ENCODE measurements around the gene IGF2BP1.
"Not testable (repeated sequence)": the region's sequence is repeated elsewhere in the genome, so short reads cannot be mapped to it uniquely, and the experiment has no call there.

Gene IGF2BP1

DNA sequence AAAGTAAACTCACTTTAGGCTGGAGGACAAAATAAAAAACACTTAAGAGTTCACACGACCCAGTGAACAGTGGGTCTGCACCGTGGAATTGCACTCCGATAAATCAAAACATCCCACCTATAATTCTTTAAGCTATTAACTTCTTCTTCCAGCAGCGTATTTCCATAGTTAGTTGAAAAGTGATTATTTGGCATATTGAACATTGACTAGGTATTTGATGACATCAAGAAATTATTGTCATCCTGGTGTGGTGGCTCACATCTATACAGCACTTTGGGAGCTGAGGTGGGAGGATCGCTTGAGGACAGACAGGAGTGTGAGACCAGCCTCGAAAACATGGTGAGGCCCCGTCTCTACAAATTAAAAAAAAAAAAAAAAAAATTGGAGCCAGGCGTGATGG lies 23.4 kb downstream of the IGF2BP1 start:
- no peak for DNase-seq

DNA sequence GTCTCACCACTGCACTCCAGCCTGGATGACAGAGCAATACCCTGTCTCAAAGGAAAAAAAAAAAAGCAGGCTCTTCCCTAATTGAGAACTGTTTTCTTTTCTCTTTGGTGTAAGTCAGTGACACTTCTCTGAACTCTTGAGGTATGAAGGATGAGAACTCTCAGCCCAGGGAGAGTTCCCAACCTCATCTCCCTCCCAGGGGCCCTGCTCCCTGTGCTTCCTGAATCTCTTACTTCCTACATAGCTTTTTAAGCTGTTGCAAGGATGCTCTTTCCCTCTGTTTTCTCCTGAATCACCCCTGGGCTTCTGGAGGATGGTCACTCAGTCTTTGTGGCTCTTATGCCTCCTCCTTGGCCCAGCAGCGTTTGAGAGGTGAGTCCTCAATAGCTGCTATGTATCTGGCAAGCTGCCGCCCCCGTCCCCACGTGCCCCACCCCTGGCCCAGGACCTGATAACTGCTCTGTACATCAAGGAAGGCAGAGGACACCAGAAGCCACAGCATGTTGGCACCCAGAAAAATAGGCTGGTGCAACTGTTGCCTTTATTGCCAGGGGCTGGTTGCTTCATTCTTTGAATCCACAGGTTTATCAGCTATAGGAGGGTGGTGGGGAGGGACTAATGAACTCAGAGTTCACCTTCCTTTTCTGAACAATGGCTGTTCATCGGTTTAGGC lies 24.0 kb downstream of the IGF2BP1 start:
- no peak for DNase-seq

DNA sequence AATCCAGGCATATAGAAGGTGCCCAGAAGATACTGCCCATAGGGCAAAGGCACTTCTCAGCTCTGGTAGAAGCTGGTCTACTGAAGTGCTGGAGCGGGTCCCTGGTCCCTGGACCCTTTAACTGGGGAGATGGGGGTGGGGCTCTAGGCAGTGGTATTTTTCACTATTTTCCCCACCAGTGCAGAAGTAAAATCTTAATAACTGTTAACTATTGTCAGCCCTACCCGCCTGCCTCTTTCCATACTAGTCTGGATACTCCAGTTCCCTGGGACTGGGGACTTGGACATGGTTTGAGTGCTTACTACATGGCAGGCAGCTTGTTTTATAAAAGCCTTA lies 24.6 kb downstream of the IGF2BP1 start:
- no peak for DNase-seq

DNA sequence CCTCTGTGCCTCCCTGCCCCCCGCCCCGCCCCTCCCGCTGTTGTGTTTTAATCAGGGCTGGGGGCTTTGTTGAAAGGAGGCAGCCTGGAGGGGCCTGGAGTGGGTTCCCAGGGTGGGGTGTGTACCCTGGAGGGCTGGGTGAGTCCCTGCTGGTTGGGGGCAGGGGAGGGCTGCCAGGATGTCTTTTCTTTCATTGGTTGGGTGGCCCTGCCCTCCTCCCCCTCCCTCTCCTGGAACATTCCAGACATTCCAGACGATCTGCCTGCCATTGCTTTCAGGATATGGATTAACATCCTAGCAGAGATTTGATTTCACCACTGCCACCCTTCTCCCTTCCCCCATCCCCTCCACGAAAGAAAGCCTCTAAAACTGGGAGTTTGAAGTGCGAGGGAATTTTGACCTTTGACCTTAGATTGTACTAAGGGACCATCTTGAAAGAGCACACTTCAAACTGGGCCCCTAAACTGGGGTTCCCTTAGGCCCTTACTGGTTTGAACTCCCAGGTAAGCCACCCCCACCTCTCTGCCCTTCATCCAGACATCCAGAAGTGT lies 25.3 kb downstream of the IGF2BP1 start:
- no peak for DNase-seq

DNA sequence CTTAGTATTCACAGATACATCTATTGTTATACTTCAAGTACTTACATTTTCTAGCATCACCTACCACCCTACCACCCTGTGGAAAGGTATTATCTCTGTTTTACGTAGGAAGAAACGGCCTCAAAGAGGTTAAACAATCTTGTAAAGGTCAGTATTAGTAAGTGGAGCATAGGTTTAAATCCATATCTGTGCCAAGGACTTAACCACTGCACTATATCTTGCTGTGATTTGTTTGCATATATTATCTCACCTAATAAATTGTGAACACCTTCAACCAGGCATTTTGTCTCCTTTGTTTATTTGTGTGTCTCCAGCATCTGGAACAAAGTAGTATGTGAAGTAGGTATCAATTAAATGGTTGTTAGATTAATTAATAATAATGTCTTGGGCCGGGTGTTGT lies 27.3 kb downstream of the IGF2BP1 start:
- no peak for DNase-seq

DNA sequence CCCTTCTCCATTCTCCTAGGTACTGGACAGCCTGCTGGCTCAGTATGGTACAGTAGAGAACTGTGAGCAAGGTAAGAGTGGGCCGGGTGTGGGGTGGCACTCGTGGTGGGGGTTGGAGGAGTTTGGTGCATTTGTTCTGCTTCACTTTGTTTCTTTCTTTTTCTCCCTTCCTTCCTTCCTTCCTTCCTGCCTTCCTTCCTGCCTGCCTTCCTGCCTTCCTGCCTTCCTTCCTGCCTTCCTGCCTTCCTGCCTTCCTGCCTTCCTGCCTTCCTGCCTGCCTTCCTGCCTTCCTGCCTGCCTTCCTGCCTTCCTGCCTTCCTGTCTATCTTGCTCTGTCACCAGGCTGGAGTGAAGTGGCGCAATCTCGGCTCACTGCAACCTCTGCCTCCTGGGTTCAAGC lies 29.3 kb downstream of the IGF2BP1 start:
- not testable (repeated sequence) for DNase-seq

DNA sequence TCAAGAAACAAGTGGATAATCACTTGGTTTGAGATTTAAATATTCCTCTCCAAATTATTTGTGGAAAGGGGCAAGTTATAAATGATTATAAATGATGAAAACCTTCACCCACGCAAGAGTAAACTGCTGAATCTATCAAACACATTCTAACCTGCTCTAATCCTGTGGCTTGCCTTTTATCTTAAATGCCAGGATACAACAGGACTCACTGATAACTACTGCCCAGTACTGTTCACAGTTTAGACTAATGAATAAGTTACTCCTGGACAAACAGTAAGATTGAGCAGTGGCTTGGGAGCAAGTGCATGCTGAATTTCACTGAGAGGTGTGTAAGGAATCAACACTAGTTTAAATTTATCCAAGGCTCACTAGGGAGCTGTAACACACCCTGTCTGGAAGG lies 31.1 kb downstream of the IGF2BP1 start:
- no peak for DNase-seq

DNA sequence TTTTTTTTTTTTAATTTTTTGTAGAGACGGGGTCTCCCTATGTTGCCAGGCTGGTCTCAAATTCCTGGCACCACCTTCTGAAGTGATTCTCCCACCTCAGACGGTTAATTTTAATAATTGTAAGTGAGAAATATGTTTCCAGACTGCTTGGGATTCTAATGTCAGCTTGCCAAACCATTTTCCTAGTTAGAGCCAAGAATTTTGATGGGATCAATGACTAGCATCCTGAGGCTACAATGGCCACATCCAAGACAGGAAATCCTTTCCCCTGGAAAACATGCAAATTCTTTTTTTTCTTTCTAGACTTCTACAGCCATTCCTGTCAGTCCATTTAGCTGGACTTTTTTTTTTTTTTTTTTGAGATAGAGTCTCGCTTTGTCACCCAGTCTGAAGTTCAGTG lies 32.6 kb downstream of the IGF2BP1 start:
- DNase-seq = no peak

DNA sequence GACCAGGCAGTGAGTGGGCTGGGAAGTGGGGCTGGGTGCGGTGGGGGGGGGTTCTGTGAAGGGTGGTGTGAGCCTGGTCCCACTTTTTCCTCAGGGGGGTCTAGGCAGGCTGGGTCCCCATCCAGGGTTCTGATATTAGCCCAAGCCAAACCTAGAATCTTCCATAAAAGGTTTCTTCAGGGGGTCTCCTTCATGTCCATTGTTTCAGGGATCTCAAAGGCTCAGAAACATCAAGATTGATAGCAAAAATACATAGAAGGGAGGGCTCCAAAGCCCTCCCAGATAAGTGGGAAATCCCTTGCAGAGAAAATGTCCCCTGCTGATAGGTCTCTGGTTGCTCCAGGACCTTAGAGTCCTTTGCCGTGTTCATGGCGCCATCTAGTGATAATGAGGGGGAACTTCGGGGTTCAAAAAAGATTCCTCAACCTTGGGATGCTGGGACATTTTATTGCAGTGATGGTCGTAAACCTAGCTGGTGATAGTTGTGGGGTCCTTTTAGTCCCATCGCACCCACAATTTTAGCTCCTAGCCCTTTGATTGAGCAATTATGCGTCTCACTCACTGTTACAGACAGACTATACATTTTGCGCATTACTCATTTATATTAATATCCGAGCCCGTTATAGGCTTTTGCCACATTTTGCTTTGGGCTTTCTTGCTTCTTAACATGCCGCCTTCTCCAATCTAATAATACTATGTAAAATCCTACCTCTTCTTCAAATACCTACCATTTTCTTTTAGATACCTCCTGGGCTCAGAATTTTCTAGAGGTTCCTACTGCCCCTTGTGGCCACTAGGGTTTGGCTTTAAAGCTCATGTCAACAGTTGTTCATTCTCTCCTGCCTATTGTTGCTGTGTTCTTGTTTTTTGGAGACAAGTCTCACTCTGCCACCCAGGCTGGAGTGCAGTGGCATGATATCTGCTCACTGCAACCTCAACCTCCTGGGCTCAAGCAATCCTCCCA lies 35.1 kb downstream of the IGF2BP1 start:
- DNase-seq = no peak

DNA sequence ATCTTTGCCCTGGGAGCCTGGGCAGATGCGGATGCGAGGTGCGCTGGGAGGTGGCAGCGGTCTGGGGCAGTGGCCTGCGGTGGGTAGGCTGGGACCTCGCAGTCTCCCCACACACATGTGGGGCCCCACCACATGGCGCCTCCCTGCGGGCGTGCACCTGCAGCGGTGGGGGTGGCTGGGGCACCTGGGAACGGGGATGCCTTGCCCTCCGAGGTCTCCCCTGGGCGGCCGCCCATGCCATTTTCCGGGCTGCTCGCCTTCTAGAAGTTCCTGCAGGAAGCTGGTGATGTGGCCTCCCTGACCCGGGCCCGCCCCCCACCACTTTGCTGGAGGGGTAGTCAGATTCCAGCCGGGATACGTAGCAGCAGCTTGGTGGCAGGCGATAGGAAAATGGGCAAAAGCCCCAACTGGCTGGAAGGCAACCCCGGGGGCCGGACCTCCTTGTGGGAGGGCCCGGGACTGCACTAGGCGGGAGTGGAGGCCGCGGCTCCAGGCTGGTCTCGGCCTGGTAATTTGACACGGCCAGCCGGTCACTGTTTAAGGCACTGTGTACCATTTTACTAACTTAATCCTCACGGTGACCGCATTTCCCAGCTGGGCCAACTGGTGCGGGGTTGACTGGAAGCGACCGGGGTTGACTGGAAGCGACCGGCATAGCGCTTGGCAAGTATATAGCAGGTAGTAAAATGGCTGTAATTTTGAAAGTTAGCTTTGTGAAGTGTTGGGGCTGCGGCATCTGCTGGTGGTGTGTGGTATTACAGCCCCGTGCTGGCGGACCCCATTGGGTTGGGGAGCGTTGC lies 38.5 kb downstream of the IGF2BP1 start:
- no peak for DNase-seq

DNA sequence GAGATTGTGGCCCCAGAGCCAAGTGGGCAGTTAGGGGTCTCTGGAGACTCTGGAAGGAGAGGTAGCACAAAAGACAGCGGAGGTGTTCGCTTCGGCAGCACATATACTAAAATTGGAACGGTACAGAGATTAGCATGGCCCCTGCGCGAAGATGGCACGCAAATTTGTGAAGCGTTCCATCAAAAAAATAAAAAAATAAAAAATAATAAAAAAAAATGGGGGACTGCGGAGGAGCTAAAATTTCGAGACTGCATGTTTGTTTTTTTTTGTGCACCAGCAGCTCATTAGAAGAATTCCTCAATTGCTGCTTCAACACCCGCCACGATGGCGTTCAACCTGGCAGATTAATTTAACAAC lies 39.1 kb downstream of the IGF2BP1 start:
- no peak for DNase-seq

DNA sequence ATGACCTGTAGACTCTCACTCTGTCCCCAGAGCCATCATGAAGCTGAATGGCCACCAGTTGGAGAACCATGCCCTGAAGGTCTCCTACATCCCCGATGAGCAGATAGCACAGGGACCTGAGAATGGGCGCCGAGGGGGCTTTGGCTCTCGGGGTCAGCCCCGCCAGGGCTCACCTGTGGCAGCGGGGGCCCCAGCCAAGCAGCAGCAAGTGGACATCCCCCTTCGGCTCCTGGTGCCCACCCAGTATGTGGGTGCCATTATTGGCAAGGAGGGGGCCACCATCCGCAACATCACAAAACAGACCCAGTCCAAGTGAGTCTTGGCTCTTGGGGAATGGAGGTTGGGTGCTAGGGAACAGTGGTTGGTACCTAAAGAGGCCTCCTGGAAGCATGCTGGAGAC lies 41.0 kb downstream of the IGF2BP1 start:
- DNase-seq = no peak

DNA sequence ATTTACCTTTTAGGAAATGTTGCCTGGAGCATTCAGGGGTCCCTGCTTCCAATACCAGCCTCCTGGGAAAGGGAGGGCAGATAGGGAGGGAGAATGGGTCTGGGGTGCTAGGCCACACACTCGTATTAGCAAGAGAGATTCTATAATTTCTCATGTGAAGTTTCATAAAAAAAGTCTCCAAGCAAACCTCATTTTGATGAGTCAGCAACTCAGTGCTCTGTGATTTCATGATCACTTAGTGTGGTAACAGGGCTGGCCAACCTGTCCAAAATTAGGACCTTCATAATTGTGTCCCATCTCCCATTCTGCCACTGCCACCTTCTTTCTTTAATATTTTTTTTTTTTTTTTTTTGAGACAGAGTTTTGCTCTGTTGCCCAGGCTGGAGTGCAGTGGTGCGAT lies 41.4 kb downstream of the IGF2BP1 start:
- no peak for DNase-seq

DNA sequence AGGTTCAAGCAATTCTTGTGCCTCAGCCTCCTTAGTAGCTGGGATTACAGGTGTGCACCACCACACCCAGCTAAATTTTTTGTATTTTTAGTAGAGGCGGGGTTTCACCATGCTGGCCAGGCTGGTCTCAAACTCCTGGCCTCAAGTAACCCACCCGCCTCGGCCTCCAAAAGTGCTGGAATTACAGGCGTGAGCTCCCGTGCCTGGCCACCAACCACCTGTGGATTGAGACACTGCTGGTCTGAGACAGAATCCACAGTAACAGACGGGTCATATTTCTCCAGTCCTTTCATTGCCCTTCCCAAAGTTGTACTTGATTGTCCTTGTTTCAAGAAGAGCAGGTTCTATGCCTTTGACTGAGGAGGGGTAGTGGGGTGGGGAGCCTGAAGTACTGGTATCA lies 42.3 kb downstream of the IGF2BP1 start:
- DNase-seq = not testable (repeated sequence)

DNA sequence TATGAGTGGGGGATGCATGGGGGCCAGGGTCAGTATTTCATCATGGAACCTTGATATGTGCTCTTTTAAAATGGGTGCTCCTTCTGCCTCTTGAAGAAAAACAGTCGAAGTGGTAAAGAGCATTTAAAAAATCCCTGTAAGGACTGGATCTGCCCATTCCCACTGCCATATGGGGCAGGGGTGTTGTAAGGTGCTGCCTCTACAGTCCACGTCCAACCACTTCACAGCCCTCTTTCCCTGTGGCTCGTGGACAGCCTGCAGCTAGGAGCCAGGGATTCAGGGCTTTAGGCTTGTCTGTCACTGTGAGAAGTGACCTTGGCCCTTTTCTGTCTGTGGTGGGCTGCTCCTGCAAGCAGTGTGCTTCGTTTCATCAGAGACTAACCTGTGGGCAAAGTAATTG lies 44.3 kb downstream of the IGF2BP1 start:
- DNase-seq = no peak

DNA sequence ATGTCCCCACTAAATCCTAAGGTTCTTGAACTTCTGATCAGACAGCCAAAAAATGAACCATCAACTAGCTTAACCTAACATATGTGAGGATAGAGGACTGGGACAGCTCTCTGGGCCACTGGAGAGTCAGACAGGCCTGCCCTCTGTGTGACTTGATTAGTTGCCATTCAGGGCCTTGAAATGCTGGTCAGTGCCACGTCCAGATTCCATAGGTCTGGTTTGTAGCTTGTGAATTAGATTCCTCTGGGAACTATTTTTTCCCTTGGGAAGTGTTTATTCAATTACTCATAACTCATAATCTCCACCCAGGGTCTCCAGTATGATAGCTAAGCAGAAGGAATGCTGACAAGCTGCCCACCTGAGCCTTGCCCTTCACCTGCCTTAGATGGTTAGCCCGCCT lies 48.2 kb downstream of the IGF2BP1 start:
- DNase-seq = no peak

DNA sequence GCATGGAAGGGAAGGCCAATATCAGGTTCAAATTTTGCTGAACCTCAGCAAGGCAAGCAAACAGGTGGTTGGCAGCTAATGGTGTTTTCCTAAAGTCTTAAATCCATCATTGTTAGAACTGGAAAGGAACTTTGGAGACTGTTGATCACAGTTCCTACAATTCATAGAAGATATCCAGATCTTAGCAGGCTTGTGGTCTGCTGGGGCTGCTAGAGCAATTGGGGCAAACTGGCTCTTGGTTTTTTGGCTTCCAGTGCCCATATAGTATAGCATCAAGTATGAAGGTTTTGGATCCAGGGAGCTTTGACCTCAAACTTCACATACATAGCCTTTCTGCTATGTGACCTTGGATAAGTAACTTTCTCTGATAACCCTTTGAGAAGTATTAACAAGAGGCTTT lies 49.7 kb downstream of the IGF2BP1 start:
- DNase-seq = no peak

DNA sequence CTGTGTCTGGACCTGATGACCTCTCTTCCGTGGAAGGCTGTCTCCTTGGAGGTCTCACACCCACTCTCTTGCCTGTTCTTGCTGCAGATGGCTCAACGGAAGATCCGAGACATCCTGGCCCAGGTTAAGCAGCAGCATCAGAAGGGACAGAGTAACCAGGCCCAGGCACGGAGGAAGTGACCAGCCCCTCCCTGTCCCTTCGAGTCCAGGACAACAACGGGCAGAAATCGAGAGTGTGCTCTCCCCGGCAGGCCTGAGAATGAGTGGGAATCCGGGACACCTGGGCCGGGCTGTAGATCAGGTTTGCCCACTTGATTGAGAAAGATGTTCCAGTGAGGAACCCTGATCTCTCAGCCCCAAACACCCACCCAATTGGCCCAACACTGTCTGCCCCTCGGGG lies 52.1 kb downstream of the IGF2BP1 start:
- no peak for DNase-seq

DNA sequence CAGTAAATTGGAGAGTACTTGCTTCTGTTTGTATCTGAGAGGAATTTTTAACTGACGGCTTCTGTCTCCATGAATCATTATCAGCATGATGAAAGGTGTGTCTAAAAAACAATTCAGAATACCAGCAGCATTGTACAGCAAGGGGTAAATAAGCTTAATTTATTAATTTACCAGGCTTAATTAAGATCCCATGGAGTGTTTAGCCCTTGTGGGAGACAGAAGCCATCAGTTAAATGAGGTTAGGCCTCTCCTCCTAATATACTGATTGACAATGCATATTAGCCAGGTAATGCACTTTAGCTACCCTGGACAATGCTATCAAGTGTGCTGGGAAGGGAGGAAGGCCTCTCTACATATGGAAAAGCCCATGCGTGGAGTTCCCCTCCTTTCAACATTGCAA lies 53.4 kb downstream of the IGF2BP1 start:
- DNase-seq = no peak

DNA sequence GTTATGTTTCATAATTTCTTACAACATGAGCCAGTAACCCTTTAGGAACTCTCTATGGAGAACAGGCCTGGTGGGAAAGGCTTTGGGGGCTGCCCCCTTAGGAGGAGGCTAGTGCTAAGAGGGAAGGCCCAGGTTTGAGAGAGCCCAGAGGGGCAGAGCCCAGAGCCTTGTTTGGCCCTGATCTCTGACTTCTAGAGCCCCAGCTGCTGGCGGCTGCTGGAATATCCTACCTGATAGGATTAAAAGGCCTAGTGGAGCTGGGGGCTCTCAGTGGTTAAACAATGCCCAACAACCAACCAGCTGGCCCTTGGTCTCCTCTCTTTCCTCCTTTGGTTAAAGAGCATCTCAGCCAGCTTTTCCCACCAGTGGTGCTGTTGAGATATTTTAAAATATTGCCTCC lies 54.1 kb downstream of the IGF2BP1 start:
- no peak for DNase-seq

DNA sequence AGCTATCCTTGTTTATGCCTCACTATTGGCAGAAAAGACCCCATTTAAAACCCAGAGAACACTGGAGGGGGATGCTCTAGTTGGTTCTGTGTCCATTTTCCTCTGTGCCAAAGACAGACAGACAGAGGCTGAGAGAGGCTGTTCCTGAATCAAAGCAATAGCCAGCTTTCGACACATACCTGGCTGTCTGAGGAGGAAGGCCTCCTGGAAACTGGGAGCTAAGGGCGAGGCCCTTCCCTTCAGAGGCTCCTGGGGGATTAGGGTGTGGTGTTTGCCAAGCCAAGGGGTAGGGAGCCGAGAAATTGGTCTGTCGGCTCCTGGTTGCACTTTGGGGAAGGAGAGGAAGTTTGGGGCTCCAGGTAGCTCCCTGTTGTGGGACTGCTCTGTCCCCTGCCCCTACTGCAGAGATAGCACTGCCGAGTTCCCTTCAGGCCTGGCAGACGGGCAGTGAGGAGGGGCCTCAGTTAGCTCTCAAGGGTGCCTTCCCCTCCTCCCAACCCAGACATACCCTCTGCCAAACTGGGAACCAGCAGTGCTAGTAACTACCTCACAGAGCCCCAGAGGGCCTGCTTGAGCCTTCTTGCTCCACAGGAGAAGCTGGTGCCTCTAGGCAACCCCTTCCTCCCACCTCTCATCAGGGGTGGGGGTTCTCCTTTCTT lies 56.1 kb downstream of the IGF2BP1 start:
- no peak for DNase-seq

DNA sequence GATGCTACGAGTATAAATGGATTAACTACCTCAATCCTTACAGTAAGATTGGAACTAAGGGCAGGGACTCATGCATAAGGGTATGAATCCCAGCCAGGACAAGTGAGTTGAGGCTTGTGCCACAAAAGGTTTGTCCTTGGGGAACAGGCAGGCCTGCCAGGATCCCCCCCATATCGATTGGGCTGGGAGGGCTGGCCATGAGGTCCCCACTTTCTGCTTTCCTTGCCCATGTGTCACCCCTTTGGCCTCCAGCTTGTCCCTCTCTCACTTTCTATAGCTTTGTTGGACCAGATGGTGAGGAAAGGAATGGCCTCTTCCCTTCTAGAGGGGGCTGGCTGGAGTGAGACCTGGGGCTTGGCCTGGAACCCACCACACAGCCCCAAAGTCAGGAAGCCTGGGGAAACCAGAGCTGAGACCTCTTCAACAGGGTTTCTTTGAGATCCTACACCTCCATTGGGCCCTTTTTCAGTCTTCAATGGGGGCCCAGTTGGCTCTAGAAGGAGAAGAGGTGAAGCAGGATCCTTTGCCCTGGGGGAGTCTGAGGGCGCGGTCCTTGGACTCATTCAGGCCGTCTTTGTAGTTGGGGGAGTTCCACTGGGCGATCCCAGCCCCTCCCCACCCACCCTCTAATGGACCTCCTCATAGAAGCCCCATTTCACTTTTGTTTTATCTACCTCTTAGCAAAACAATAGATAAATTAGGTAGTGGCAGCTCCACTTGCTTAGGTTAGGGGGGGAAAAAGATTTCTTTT lies 57.3 kb downstream of the IGF2BP1 start:
- DNase-seq = no peak

All from NCI-H1048 (cell line).